ENCODE data around the gene CDC14B.

Gene CDC14B

DNA sequence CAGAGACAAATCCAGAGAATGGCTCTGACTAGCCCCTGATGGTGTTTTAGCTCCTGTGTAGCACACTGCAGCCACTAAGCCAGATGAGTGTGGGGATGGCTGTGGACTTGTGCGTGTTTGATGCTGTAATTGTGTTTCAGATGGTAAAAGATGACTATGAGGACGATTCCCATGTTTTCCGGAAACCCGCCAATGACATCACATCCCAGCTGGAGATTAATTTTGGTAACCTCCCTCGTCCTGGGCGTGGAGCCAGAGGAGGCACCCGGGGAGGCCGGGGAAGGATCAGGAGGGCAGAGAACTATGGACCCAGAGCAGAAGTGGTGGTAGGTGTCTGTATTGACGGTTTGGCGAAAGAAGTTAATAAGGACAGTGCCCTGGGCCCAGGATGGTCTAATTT, 131.7 kb downstream of the CDC14B start:
- Histone ChIP-seq H3K27me3 (ENCODE audit: control insufficient read depth, low read length) (no peaks in the 10 kb centered on the region), H3K4me2 (ENCODE audit: low read length) (no peak overlapping the region), H3K36me3 (ENCODE audit: control insufficient read depth, low read length) (no peaks in the 10 kb centered on the region), H3K9me2 (replicated peaks; ENCODE audit: control insufficient read depth, low read length) (no peaks in the 10 kb centered on the region), H3K4me3 (ENCODE audit: low read length) (no peak overlapping the region), H3F3A (ENCODE audit: control insufficient read depth, insufficient read depth) (no peaks in the 10 kb centered on the region), H3K27ac (ENCODE audit: low read depth, low read length) (no peak overlapping the region), H3K9me3 (ENCODE audit: control insufficient read depth, insufficient read depth, low read length) (no peaks in the 10 kb centered on the region), H4K20me1 (ENCODE audit: control insufficient read depth, insufficient read depth, low read depth, low read length) (no peaks in the 10 kb centered on the region), H3K4me1 (ENCODE audit: control insufficient read depth, low read length) (peaks cover 7% of the 10 kb centered on the region), H3K79me2 (ENCODE audit: control insufficient read depth, low read length) (no peaks in the 10 kb centered on the region)
- TF ChIP-seq, protein P1, sequence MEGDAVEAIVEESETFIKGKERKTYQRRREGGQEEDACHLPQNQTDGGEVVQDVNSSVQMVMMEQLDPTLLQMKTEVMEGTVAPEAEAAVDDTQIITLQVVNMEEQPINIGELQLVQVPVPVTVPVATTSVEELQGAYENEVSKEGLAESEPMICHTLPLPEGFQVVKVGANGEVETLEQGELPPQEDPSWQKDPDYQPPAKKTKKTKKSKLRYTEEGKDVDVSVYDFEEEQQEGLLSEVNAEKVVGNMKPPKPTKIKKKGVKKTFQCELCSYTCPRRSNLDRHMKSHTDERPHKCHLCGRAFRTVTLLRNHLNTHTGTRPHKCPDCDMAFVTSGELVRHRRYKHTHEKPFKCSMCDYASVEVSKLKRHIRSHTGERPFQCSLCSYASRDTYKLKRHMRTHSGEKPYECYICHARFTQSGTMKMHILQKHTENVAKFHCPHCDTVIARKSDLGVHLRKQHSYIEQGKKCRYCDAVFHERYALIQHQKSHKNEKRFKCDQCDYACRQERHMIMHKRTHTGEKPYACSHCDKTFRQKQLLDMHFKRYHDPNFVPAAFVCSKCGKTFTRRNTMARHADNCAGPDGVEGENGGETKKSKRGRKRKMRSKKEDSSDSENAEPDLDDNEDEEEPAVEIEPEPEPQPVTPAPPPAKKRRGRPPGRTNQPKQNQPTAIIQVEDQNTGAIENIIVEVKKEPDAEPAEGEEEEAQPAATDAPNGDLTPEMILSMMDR (IDR thresholded peaks at IDR 0.05; ENCODE audit: low read depth, low read length, poor library complexity, severe bottlenecking), result no peak
- no peak for TF ChIP-seq EZH2phosphoT487 (IDR thresholded peaks at IDR 0.05; ENCODE audit: borderline replicate concordance, low read length)

DNA sequence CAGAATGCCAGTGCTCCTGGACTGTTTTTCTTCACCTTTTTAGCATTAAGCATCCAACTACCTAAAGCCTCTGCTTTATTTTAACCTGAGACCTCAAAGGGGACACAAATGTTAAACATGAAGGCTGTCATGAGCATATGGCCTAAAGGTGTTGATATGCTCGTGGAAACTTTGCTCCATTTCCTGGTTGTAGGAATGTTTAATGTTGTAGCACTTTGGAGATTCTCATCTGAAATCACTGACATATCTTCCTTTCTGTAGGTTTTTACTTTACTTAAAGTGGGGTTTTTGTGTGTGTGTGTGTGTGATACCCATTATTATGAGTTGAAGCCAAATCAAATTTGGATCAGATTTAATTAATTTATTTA, 132.6 kb downstream of the CDC14B start:
- no peaks in the 10 kb centered on the region for H3K9me2 ChIP-seq (replicated peaks; ENCODE audit: control insufficient read depth, low read length)
- H3K79me2 ChIP-seq (ENCODE audit: control insufficient read depth, low read length), result no peaks in the 10 kb centered on the region
- no peak overlapping the region for H3K4me2 ChIP-seq (ENCODE audit: low read length)
- H3K4me1 ChIP-seq (ENCODE audit: control insufficient read depth, low read length), result peaks cover 7% of the 10 kb centered on the region
- no peaks in the 10 kb centered on the region for H3K27me3 ChIP-seq (ENCODE audit: control insufficient read depth, low read length)
- no peaks in the 10 kb centered on the region for H3K9me3 ChIP-seq (ENCODE audit: control insufficient read depth, insufficient read depth, low read length)
- H3F3A ChIP-seq (ENCODE audit: control insufficient read depth, insufficient read depth), result no peaks in the 10 kb centered on the region
- no peak overlapping the region for H3K4me3 ChIP-seq (ENCODE audit: low read length)
- H3K27ac ChIP-seq (ENCODE audit: low read depth, low read length), result no peak overlapping the region
- no peaks in the 10 kb centered on the region for H3K36me3 ChIP-seq (ENCODE audit: control insufficient read depth, low read length)
- H4K20me1 ChIP-seq (ENCODE audit: control insufficient read depth, insufficient read depth, low read depth, low read length), result no peaks in the 10 kb centered on the region
- TF ChIP-seq, protein P1 (IDR thresholded peaks at IDR 0.05; ENCODE audit: low read depth, low read length, poor library complexity, severe bottlenecking), result no peak

DNA sequence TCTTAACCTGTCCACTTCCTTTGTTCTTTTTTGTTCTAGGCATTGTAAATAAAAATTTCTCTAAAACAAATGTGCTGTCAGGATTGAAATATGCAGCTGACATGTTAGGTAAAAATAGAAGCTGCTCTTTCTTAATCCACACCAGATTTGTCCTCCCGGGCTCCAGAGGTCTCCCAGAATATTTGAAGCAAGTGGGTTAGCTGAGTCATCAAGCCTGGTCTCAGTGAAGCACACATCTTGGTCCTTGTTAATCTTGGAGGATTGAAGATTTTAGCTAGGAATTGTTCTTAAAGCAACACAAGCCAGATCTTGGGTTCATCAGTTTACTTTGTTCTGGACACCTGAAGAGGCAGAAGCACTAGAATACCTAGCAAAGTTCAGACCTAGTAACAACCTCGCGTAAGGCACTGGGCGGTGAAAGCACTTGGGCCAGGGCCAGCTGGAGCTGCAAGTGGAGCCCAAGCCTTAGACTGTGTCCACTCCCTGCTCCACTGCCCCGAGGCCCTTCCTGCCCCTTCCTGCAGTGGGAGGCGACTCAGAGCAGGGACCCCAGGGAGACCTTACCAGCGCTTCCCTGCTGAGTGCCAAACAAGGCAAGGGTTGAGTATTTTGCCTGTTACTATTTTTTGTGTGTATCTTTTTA, 133.1 kb downstream of the CDC14B start:
- no peaks in the 10 kb centered on the region for H3F3A ChIP-seq (ENCODE audit: control insufficient read depth, insufficient read depth)
- no peaks in the 10 kb centered on the region for H4K20me1 ChIP-seq (ENCODE audit: control insufficient read depth, insufficient read depth, low read depth, low read length)
- no peaks in the 10 kb centered on the region for H3K27me3 ChIP-seq (ENCODE audit: control insufficient read depth, low read length)
- no peaks in the 10 kb centered on the region for H3K9me2 ChIP-seq (replicated peaks; ENCODE audit: control insufficient read depth, low read length)
- no peaks in the 10 kb centered on the region for H3K36me3 ChIP-seq (ENCODE audit: control insufficient read depth, low read length)
- H3K4me1 ChIP-seq (ENCODE audit: control insufficient read depth, low read length), result peaks cover 7% of the 10 kb centered on the region
- H3K27ac ChIP-seq (ENCODE audit: low read depth, low read length), result no peak overlapping the region
- H3K9me3 ChIP-seq (ENCODE audit: control insufficient read depth, insufficient read depth, low read length), result no peaks in the 10 kb centered on the region
- no peaks in the 10 kb centered on the region for H3K79me2 ChIP-seq (ENCODE audit: control insufficient read depth, low read length)
- no peak overlapping the region for H3K4me2 ChIP-seq (ENCODE audit: low read length)
- H3K4me3 ChIP-seq (ENCODE audit: low read length), result no peak overlapping the region
- no peak for TF ChIP-seq EZH2phosphoT487 (IDR thresholded peaks at IDR 0.05; ENCODE audit: borderline replicate concordance, low read length)
- TF ChIP-seq, protein P1 (IDR thresholded peaks at IDR 0.05; ENCODE audit: low read depth, low read length, poor library complexity, severe bottlenecking), result no peak
